Activated CD4-positive, alpha-beta memory T cell treated with anti-CD3 and anti-CD28 coated beads, Interleukin-2, amount 10 ng/mL, durations not matched to agents 7 days and 5 days (primary cell): ENCODE measurements around the gene KSR2. TPM values are rescaled to one million over a fixed set of nuclear protein-coding genes. Genes with fewer than 3 reads are reported as not detected.
"Not testable (repeated sequence)": the region's sequence is repeated elsewhere in the genome, so short reads cannot be mapped to it uniquely, and the experiment has no call there.

Experiments used
- CTCF ChIA-PET: fragments of 350-600 bp; sonication (Branson Sonifier 250); formaldehyde crosslinking; loops from one replicate; lab custom pipeline; 2021; ENCODE audit warnings: antibody characterized with exemption, inconsistent platforms; lab: Charles Lee
- POLR2A ChIA-PET: fragments of 350-600 bp; sonication (Branson Sonifier 250); formaldehyde crosslinking; loops from one replicate; lab custom pipeline; 2021; ENCODE audit warnings: antibody characterized with exemption; lab: Charles Lee
- DNase-seq: peaks from one replicate; pipeline ENCODE4 v3.0.0-alpha.2; 2020
- H3K27ac Mint-ChIP-seq: one replicate; pipeline ENCODE4 v1.8.0; 2021; ENCODE audit warnings: mild to moderate bottlenecking, mixed read lengths
- H3K27me3 Mint-ChIP-seq: one replicate; pipeline ENCODE4 v1.8.0; 2021; ENCODE audit warnings: mixed read lengths
- H3K36me3 Mint-ChIP-seq: one replicate; pipeline ENCODE4 v1.8.0; 2021; ENCODE audit warnings: low read depth, mixed read lengths
- H3K4me1 Mint-ChIP-seq: one replicate; pipeline ENCODE4 v1.8.0; 2021; ENCODE audit warnings: mixed read lengths
- H3K4me3 Mint-ChIP-seq: one replicate; pipeline ENCODE4 v1.8.0; 2021; ENCODE audit warnings: mild to moderate bottlenecking, mixed read lengths
- H3K9me3 Mint-ChIP-seq: one replicate; pipeline ENCODE4 v1.8.0; 2021; ENCODE audit warnings: mixed read lengths
- total RNA-seq, 2 experiments: library from RNA; stranded (reverse); gene quantifications; one replicate each; pipeline ENCODE4 v1.2.3, GENCODE V29; 2021

Gene KSR2
- total RNA-seq, 2 experiments from 2014 or later: not detected

DNA sequence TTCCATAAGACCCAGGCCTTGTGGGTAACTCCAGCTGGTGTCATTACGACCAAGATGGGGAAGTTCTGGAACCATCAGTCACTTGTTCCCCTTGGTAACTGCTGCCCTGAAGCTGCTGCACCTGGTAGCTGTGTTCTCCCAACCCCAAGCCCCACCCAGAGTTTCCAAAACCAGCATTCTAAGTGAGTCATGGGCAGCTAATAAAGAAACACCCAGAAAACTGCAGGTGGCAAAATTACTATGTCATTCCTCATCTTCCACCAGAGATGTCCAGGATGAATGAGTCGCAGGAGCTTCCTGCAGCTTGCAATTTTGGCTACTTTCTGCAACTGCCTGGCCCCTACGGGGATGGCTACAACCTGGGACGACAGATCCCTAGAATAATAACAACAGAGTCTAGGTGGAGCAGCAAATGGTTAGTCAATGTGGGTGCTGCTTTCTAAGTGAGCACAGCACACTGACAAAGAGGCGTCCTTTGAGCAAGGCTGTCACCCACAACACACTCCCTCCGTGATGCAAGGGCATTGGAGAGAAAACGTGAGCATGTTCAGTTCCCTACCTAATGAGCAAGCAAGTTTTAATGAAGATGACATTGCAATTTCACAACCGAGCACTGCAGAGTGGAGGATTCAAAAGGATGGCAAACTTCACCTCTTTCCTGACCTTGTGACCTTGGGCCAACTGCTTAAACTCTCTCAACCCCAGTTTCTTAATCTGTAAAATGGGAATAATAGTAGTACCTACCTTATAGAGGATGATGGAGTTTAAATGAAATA is 306.0 kb downstream of the KSR2 start:
- CTCF ChIA-PET: no interaction called here
- H3K36me3 Mint-ChIP-seq: no peaks in the 10 kb centered on the region
- POLR2A ChIA-PET: no interaction called here

DNA sequence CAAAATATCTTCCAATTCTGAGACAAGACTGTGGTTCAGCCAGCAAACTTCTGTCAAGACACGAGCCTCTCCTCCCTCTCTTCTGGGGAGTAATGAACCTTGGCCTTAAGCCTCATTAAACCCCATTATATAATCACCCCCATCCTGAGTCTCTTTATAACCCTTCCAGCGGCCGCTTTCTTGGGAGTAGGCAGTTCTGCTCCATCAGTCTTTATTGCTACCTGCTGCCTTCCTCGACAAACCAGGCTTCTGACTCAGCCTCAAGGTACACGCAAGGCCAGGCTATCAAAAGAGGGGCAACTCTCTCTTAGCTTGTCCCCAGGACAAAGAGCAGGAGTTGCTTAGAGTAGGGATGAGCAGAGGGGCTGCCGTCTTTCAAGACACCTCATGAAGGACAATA is 306.6 kb downstream of the KSR2 start:
- CTCF ChIA-PET: no interaction called here
- POLR2A ChIA-PET: no interaction called here
- Mint-ChIP-seq H3K9me3 (peaks cover 2% of the 10 kb centered on the region), H3K4me3 (no peak overlapping the region), H3K27me3 (no peaks in the 10 kb centered on the region), H3K36me3 (no peaks in the 10 kb centered on the region), H3K4me1 (no peaks in the 10 kb centered on the region), H3K27ac (no peak overlapping the region)
- DNase-seq: no peak

More for the DNA sequence above, 306.0 kb downstream of the KSR2 start:
- Mint-ChIP-seq H3K9me3 (peaks cover 2% of the 10 kb centered on the region), H3K4me1 (no peaks in the 10 kb centered on the region), H3K4me3 (no peak overlapping the region), H3K27ac (no peak overlapping the region), H3K27me3 (no peaks in the 10 kb centered on the region)
- DNase-seq: no peak

DNA sequence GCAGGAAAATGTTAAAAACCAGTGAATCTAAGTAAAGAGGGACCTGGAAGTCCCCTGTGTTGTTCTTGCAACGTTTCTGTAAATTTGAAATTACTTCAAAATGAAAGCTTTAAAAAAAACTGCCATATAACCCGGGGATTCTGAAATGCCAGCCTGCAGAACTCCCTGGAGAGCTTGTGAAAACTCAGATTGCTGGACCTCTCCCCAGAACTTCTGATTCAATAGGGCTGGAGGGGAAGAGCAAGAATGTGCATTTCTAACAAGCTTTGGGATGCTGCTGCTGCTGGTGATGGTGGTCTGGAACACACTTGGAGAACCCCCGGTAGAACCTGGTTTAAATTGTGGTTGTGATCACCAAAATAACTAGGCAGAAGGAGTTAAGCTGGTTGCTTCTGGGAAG is 307.3 kb downstream of the KSR2 start:
- H3K9me3 Mint-ChIP-seq: peaks cover 2% of the 10 kb centered on the region

DNA sequence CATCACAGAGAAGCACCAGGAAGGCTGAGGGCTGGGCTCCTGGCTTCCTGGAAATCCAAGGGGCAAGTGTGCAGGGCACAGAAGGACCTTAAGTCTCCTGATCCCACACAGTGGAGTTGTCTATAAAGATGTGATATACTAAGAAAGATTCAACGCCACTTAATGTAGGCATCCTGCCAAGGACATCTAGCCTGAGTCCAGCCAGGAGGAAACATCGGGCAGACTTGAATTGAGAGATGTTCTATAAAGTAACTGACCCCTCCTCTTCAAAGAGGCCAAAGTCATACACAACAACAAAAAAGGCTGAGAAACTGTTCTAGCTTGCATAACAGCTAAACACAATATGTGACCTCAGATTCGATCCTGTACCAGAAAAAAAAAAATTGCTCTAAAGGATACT is 307.9 kb downstream of the KSR2 start:
- Mint-ChIP-seq H3K9me3 (peaks cover 2% of the 10 kb centered on the region), H3K4me3 (no peak overlapping the region), H3K27ac (no peak overlapping the region), H3K4me1 (no peaks in the 10 kb centered on the region), H3K36me3 (no peaks in the 10 kb centered on the region), H3K27me3 (no peaks in the 10 kb centered on the region)
- POLR2A ChIA-PET: no interaction called here
- no peak for DNase-seq
- CTCF ChIA-PET: no interaction called here

More for the DNA sequence above, 307.3 kb downstream of the KSR2 start:
- Mint-ChIP-seq H3K4me1 (no peaks in the 10 kb centered on the region), H3K36me3 (no peaks in the 10 kb centered on the region), H3K4me3 (no peak overlapping the region), H3K27me3 (no peaks in the 10 kb centered on the region), H3K27ac (no peak overlapping the region)
- CTCF ChIA-PET: no interaction called here
- no peak for DNase-seq
- POLR2A ChIA-PET: no interaction called here

DNA sequence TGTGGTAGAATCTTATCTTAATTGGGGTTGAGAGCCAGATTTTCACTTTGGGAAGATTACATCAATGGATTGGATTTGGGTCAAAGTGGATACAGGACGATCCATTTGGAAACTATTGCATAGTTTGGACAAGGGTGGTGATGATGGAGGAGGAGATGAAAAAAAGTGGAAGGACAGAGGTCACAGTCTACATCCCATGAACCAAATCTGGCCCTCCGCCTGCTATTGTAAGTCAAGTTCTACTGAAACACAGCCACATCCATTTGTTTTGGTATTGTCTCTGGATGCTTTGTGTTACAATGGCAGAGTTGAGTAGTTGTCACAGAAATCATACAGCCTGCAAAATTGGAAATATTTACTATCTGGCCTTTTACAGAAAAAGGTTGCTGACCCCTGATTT is 310.6 kb downstream of the KSR2 start:
- Mint-ChIP-seq H3K27me3 (no peaks in the 10 kb centered on the region), H3K9me3 (peaks cover 2% of the 10 kb centered on the region), H3K4me3 (no peak overlapping the region), H3K4me1 (no peaks in the 10 kb centered on the region), H3K36me3 (no peaks in the 10 kb centered on the region), H3K27ac (no peak overlapping the region)
- ChIA-PET CTCF (no interaction called here), POLR2A (no interaction called here)
- DNase-seq: no peak

DNA sequence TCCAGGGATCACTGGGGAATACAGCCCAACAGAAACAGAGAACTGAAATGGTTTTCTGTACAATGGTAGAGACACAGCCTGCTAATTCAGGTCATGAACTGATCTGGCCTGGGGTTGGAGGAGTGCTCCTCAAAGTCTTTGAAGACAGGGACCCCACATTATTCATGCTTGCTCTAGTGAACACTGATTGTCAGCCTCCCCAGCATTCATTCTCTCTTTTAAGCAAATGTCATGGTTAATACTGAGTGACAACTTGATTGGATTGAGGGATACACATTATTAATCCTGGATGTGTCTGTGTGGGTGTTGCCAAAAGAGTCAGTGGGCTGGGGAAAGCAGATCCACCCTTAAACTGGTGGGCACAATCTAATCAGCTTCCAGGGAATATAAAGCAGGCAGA is 319.0 kb downstream of the KSR2 start:
- Mint-ChIP-seq H3K4me1 (no peaks in the 10 kb centered on the region), H3K4me3 (no peak overlapping the region), H3K27me3 (no peaks in the 10 kb centered on the region)

DNA sequence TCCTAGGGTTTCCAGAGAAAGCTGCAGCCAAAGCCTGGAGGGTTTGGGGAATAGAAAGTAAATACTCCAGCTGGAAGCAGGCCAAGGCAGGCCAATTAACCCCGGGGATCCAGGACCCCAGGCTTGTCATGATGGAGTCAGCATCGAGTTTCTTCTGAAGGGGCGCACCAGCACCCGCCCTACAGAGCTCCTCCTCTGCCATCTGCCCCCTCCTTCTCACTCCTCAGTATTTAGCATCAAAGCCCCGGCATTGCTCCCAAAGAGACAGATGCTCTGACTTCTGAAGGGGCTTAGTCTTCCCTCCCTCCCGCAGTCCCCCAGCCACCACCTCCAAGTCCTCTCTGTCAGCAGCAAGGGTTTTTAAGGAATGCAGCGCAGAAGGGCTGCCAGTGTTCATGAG is 322.3 kb downstream of the KSR2 start:
- Mint-ChIP-seq H3K4me3 (no peak overlapping the region), H3K36me3 (no peaks in the 10 kb centered on the region), H3K27ac (no peak overlapping the region), H3K4me1 (no peaks in the 10 kb centered on the region), H3K27me3 (no peaks in the 10 kb centered on the region), H3K9me3 (no peaks in the 10 kb centered on the region)
- CTCF ChIA-PET: no interaction called here
- no peak for DNase-seq
- POLR2A ChIA-PET: no interaction called here

More for the DNA sequence above, 319.0 kb downstream of the KSR2 start:
- Mint-ChIP-seq H3K9me3 (no peaks in the 10 kb centered on the region), H3K27ac (no peak overlapping the region), H3K36me3 (no peaks in the 10 kb centered on the region)
- DNase-seq: no peak
- CTCF ChIA-PET: no interaction called here
- POLR2A ChIA-PET: no interaction called here

DNA sequence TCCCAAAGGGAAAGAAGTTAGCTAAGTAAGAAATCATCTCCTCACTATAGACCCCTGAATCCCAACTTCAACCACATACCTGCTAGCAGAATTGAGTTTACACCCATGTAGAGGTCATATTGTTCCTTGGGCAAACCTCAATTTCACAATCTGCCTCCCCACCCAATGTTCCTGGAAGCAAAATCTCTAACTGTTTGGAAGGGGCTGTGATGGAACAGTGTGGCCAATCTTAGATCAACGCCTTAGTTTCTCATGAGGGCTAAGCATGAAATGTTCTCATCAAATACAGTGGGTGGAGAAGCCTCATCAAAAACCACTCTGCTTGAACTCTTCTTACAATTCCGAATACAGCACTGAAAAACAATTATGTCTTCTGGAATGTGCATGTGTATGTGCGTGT is 323.3 kb downstream of the KSR2 start:
- Mint-ChIP-seq H3K4me3 (no peak overlapping the region), H3K27ac (no peak overlapping the region), H3K9me3 (no peaks in the 10 kb centered on the region), H3K36me3 (no peaks in the 10 kb centered on the region), H3K27me3 (no peaks in the 10 kb centered on the region), H3K4me1 (no peaks in the 10 kb centered on the region)
- CTCF ChIA-PET: no interaction called here
- DNase-seq: no peak
- POLR2A ChIA-PET: no interaction called here

DNA sequence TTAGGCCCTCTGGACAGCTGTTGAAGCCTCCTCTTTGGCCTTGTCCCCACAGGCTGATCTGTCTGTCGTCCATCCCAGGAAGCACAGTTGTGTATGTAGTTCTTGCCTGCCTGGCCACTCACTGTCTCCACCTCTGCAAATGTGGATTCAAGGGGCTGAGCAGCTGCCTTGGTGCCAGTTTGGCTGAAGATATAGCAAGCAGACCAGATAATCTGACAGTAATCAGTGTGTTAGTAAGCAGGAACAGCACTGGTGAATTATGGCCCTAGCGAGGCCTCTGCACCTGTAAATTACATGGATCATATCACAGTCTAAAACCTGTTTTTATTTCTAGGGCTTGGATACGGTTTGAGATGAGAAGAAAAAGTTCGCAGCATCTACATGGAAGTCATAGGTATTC is 324.8 kb downstream of the KSR2 start:
- no peak overlapping the region for H3K4me3 Mint-ChIP-seq
- H3K4me1 Mint-ChIP-seq: no peaks in the 10 kb centered on the region
- POLR2A ChIA-PET: no interaction called here

DNA sequence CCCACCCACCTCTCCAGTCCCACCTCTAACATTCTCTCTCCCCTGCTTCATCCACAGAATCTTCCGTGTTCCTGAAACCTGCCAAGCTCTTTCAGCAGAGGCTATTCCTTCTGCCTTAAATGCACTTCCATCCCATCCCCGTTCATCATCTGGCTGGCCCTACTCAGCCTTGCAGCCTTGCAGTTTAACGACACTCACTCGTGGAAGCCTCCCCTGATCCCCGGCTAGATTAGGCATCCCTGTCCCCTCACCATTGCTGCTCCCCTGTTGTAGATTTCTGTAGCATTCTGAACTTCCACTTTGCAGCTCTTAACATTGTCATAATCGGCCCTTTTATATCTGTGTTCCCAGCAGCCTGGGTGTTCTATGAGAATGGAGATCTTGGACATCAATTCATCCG is 326.9 kb downstream of the KSR2 start:
- Mint-ChIP-seq H3K27me3 (no peaks in the 10 kb centered on the region), H3K4me1 (no peaks in the 10 kb centered on the region), H3K27ac (no peak overlapping the region), H3K9me3 (peaks cover 3% of the 10 kb centered on the region), H3K36me3 (no peaks in the 10 kb centered on the region), H3K4me3 (no peak overlapping the region)
- ChIA-PET CTCF (no interaction called here), POLR2A (no interaction called here)
- no peak for DNase-seq

More for the DNA sequence above, 324.8 kb downstream of the KSR2 start:
- Mint-ChIP-seq H3K27ac (no peak overlapping the region), H3K9me3 (no peaks in the 10 kb centered on the region), H3K36me3 (no peaks in the 10 kb centered on the region), H3K27me3 (no peaks in the 10 kb centered on the region)
- CTCF ChIA-PET: no interaction called here
- no peak for DNase-seq

DNA sequence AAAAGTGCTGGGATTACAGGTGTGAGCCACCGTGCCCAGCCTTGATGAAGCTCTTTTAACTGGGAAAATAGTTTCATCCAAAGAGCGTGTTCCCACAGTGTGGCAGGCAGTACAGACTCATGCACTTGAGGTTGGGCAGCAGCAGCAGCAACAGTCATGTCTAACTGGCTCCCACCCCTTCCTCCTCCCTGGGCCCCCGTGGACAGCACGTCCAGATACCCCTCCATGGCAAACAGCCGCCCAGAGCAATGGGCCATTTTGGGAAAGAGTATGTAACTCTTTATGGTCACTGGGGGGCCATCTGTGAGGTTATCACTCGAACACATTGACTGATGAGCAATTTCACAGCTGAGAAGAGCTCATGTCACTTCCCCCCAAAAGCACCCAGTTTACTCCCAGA is 328.3 kb downstream of the KSR2 start:
- Mint-ChIP-seq H3K27ac (no peak overlapping the region), H3K9me3 (peaks cover 3% of the 10 kb centered on the region), H3K4me1 (no peaks in the 10 kb centered on the region), H3K27me3 (no peaks in the 10 kb centered on the region), H3K4me3 (no peak overlapping the region), H3K36me3 (no peaks in the 10 kb centered on the region)
- ChIA-PET CTCF (interaction anchor here (0.5 kb wide), 1 partner anchor 390 kb away, joined by 3 read pairs; no protein-coding TSS in a partner anchor), POLR2A (no interaction called here)
- no peak for DNase-seq

DNA sequence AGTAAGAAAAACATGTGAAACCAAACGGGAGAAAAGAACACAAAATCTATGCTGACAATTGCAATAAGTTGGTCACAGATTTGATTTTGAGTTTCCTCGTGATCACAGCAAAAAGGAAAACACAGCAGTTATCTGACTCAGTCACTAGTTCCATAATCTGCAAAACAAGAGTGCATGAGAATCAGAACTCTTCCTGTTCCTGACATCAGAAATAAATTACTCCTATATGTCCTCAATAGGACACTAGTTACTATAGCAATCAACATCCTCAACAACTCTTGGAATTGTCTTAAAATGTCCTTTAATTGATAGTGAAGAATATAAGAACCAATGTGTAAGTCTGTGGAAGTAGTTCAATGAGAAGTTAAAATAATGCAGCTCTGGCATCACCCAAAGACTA is 339.3 kb downstream of the KSR2 start:
- Mint-ChIP-seq H3K27me3 (no peaks in the 10 kb centered on the region), H3K36me3 (no peaks in the 10 kb centered on the region), H3K4me1 (no peaks in the 10 kb centered on the region), H3K27ac (no peak overlapping the region), H3K9me3 (peaks cover 2% of the 10 kb centered on the region), H3K4me3 (no peak overlapping the region)
- DNase-seq: no peak
- ChIA-PET POLR2A (no interaction called here), CTCF (interaction anchor here (1.3 kb wide), 1 partner anchor 42 kb away, joined by 3 read pairs; no protein-coding TSS in a partner anchor)

DNA sequence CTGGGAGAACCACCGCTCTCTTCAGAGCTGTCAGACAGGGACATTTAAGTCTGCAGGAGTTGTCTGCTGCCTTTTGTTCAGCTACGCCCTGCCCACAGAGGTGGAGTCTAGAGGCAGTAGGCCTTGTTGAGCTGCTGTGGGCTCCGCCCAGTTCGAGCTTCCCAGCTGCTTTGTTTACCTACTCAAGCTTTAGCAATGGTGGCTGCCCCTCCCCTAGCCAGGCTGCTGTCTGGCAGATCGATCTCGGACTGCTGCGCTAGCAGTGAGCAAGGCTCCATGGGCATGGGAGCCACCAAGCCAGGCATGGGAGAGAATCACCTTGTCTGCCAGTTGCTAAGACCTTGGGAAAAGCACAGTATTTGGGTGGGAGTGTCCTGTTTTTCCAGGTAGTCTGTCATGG is 340.1 kb downstream of the KSR2 start:
- H3K4me1 Mint-ChIP-seq, H3K27me3 Mint-ChIP-seq, DNase-seq, H3K4me3 Mint-ChIP-seq, POLR2A ChIA-PET, H3K9me3 Mint-ChIP-seq, H3K27ac Mint-ChIP-seq, CTCF ChIA-PET, H3K36me3 Mint-ChIP-seq: not testable (repeated sequence)

DNA sequence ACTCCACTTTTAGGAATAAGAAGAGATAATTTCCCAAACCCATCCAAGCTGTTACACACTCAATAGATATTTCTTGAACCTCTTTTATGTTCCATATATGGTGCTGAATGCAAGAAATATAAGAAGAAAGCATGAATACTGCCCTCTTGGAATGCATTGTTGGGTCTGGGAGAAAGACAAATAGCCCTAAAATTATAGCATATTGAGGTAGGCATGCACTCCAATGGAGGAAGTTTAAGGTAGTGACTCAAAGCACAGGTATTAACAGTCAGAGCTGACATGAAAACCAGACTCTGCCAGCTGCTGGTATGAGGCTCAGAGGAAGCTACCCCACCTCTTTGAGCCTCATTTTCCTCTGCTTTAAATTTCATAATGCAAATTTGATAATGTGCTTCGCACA is 346.0 kb downstream of the KSR2 start:
- Mint-ChIP-seq H3K9me3 (peaks cover 7% of the 10 kb centered on the region), H3K36me3 (no peaks in the 10 kb centered on the region), H3K4me3 (no peak overlapping the region), H3K4me1 (no peaks in the 10 kb centered on the region), H3K27me3 (no peaks in the 10 kb centered on the region), H3K27ac (no peak overlapping the region)
- DNase-seq: no peak
- ChIA-PET CTCF (no interaction called here), POLR2A (no interaction called here)
